HEK293T (cell line): ENCODE measurements around the gene FBXO11.

ENCODE experiments used
- BHLHE40 ChIP-seq: fragments of 450-650 bp; IDR thresholded peaks from 2 replicates; pipeline ENCODE4 v1.6.1; 2016; ENCODE audit warnings: mild to moderate bottlenecking, moderate library complexity, borderline replicate concordance
- CTBP1 ChIP-seq: fragments of 450-650 bp; IDR thresholded peaks from 2 replicates; pipeline ENCODE4 v1.6.1; 2016; ENCODE audit warnings: borderline replicate concordance
- FOXK2 ChIP-seq: fragments of 450-650 bp; IDR thresholded peaks from 2 replicates; pipeline ENCODE4 v1.6.1; 2016; ENCODE audit warnings: mild to moderate bottlenecking
- HDGF ChIP-seq: fragments of 450-650 bp; IDR thresholded peaks from 2 replicates; pipeline ENCODE4 v1.6.1; 2017; ENCODE audit warnings: antibody characterized with exemption, borderline replicate concordance
- L3MBTL2 ChIP-seq: fragments of 450-650 bp; conservative IDR thresholded peaks from 2 replicates; pipeline ENCODE4 v1.6.1; 2016; ENCODE audit warnings: mild to moderate bottlenecking
- LEF1 ChIP-seq: fragments of 450-650 bp; IDR thresholded peaks from 2 replicates; pipeline ENCODE4 v1.6.1; 2017; ENCODE audit warnings: mild to moderate bottlenecking, borderline replicate concordance
- NFRKB ChIP-seq: fragments of 450-650 bp; IDR thresholded peaks from 2 replicates; pipeline ENCODE4 v1.6.1; 2016; ENCODE audit warnings: mild to moderate bottlenecking, moderate library complexity
- SUZ12 ChIP-seq: fragments of 450-650 bp; IDR thresholded peaks from 2 replicates; pipeline ENCODE4 v1.6.1; 2016; ENCODE audit warnings: mild to moderate bottlenecking

GRCh38 chr2:47767497-47767844 is 138.8 kb downstream of the FBXO11 start:
- TF ChIP-seq LEF1 (no peak), NFRKB (no peak), BHLHE40 (no peak), SUZ12 (no peak), L3MBTL2 (no peak), HDGF (no peak), CTBP1 (no peak), FOXK2 (no peak)
